Adrenal gland (tissue), 5 donors: Measurements from ENCODE around the gene TMEM26.

Source experiments
- POLR2A ChIP-seq, 2 donors: fragments of 450-650 bp; IDR thresholded peaks; one replicate each; pipeline ENCODE4 v1.6.1; 2017; ENCODE audit warnings: antibody characterized with exemption in 2 of 2, mild to moderate bottlenecking in 2 of 2, moderate library complexity in 1 of 2
- TF ChIP-seq, protein P1 (sequence below), 6 experiments: fragments of 450-650 bp in 4 of 6; fragments of 200-600 bp in 2 of 6; sonication (generic) in 1 of 6; IDR thresholded peaks; 1 replicate in 5 of 6; 2 replicates in 1 of 6; pipeline versions ENCODE4 v1.5.1 to v1.8.0; 2016 to 2021; ENCODE audit warnings: antibody characterized with exemption in 6 of 6, mild to moderate bottlenecking in 2 of 6, moderate library complexity in 1 of 6
- donor health status: DM: no; HTN: no; CAD: no.

DNA sequence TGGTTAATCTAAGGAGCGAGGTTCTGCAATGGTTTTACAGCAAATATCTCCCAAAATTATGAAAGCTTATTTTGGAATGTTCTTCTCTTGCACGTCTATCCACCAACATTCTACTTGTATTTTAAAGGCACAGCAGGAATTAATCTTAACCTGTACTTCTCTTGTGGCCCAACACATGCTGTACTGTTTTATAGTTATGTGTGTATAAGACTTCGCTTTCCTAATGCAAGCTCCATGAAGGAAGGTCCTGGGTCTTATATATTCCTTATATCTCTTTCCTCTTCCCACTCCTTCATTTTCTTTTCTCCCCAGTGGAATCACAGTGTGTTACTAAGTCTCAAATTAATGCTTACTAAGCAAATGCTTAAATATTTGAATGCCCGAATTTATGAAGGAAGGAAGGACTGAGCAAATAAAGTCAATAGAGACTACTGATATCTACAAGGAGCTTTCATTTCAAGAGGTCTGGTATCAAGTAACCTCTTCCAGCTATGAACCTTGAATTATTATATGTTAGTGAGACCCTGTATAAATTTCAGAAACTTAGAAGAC lies 14.0 kb downstream of the TMEM26 start:
- TF ChIP-seq, protein P1, sequence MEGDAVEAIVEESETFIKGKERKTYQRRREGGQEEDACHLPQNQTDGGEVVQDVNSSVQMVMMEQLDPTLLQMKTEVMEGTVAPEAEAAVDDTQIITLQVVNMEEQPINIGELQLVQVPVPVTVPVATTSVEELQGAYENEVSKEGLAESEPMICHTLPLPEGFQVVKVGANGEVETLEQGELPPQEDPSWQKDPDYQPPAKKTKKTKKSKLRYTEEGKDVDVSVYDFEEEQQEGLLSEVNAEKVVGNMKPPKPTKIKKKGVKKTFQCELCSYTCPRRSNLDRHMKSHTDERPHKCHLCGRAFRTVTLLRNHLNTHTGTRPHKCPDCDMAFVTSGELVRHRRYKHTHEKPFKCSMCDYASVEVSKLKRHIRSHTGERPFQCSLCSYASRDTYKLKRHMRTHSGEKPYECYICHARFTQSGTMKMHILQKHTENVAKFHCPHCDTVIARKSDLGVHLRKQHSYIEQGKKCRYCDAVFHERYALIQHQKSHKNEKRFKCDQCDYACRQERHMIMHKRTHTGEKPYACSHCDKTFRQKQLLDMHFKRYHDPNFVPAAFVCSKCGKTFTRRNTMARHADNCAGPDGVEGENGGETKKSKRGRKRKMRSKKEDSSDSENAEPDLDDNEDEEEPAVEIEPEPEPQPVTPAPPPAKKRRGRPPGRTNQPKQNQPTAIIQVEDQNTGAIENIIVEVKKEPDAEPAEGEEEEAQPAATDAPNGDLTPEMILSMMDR (IDR thresholded peaks at IDR 0.05) = no peak
- TF ChIP-seq POLR2A (IDR thresholded peaks at IDR 0.05) = no peak
